BE2C (cell line): ENCODE data around the gene KLF17.
"Not testable (repeated sequence)": the region's sequence is repeated elsewhere in the genome, so short reads cannot be mapped to it uniquely, and the experiment has no call there.

ENCODE experiments used
- DNase-seq: peaks from one replicate; pipeline ENCODE4 v3.0.0-alpha.2; 2020
- H3K27me3 ChIP-seq: fragments of 250-450 bp; sonication (Bioruptor Pico); 2 replicates; pipeline ENCODE4 v1.5.1; 2020; ENCODE audit warnings: mild to moderate bottlenecking
- H3K36me3 ChIP-seq: fragments of 250-450 bp; sonication (Bioruptor Pico); 2 replicates; pipeline ENCODE4 v1.5.1; 2020; ENCODE audit warnings: mild to moderate bottlenecking
- H3K4me1 ChIP-seq: fragments of 250-450 bp; sonication (Bioruptor Pico); 2 replicates; pipeline ENCODE4 v1.5.1; 2020
- H3K4me3 ChIP-seq: 2 replicates; pipeline ENCODE4 v1.5.1; 2011; ENCODE audit warnings: low read depth, low read length
- H3K9me3 ChIP-seq: fragments of 250-450 bp; sonication (Bioruptor Pico); 2 replicates; pipeline ENCODE4 v1.5.1; 2020
- CTCF ChIP-seq: IDR thresholded peaks from 2 replicates; pipeline ENCODE4 v1.5.1; 2012; ENCODE audit warnings: mild to moderate bottlenecking, low read depth, low read length

The KLF17 gene

DNA sequence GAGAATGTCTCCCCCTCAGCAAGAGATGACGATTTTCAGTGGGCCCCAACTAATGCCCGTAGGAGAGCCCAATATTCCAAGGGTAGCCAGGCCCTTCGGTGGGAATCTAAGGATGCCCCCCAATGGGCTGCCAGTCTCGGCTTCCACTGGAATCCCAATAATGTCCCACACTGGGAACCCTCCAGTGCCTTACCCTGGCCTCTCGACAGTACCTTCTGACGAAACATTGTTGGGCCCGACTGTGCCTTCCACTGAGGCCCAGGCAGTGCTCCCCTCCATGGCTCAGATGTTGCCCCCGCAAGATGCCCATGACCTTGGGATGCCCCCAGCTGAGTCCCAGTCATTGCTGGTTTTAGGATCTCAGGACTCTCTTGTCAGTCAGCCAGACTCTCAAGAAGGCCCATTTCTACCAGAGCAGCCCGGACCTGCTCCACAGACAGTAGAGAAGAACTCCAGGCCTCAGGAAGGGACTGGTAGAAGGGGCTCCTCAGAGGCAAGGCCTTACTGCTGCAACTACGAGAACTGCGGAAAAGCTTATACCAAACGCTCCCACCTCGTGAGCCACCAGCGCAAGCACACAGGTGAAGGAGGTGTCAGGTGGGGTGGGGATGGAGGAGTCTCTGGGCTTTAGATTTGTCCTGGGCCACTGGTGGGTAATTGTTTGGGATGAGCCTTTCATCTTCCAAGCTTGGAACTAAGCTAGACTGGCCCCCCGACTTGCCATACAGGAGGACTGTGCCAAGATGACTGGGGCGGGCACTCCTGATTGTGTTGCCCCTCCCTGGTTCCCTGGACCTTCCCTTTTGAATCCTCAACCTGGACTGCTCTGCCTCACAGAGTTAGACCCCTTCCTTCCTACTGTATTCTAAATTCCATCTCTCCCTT lies 11.2 kb downstream of the KLF17 start:
- Histone ChIP-seq H3K27me3 (no peaks in the 10 kb centered on the region), H3K9me3 (no peaks in the 10 kb centered on the region)
- TF ChIP-seq CTCF = no peak

GRCh38 chr1:44131411-44131810 lies 12.8 kb downstream of the KLF17 start:
- Histone ChIP-seq H3K4me1 (no peaks in the 10 kb centered on the region), H3K27me3 (no peaks in the 10 kb centered on the region), H3K36me3 (no peaks in the 10 kb centered on the region), H3K9me3 (no peaks in the 10 kb centered on the region), H3K4me3 (no peak overlapping the region)
- no peak for DNase-seq
- no peak for TF ChIP-seq CTCF

More for the DNA sequence above, 11.2 kb downstream of the KLF17 start:
- no peaks in the 10 kb centered on the region for H3K36me3 ChIP-seq
- no peaks in the 10 kb centered on the region for H3K4me1 ChIP-seq
- no peak for DNase-seq
- no peak overlapping the region for H3K4me3 ChIP-seq

DNA sequence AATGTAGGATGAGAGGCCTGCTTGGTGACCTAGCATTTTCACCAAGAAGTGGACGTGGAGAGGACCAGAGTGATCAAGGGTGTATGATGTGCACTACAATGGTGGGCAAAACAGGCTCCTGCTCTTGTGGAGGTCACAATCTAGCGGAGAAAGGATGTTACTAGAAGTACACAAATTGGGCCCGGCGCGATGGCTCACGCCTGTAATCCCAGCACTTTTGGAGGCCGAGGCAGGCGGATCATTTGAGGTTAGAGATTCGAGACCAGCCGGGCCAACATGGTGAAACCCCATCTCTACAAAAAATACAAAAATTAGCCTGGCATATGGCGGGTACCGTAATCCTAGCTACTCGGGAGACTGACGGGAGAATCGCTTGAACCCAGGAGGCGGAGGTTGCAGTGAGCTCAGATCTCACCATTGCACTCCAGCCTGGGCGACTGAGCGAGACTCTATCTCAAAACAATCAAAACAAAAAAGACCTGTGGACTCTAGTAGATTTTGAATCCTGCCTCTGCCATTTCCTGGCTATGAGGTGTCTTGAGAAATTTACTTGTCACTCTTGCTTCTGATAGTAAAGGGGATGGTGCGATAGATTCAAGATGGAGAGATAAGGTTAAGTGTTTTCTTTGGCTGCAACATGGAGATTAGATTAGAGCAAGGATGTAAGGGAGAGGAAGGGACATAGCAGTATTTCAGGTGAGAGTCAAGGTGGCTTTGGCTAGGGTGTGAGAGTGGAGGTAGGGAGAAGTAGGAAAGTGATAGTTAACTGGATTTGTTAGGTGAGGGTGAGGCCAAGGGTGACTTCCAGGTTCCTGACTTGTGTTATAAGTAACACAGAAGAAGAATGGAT lies 15.7 kb downstream of the KLF17 start:
- H3K27me3 ChIP-seq = no peaks in the 10 kb centered on the region
- no peak for DNase-seq
- no peak overlapping the region for H3K4me3 ChIP-seq
- no peaks in the 10 kb centered on the region for H3K36me3 ChIP-seq
- H3K9me3 ChIP-seq = no peaks in the 10 kb centered on the region
- H3K4me1 ChIP-seq = no peaks in the 10 kb centered on the region
- TF ChIP-seq CTCF = no peak

DNA sequence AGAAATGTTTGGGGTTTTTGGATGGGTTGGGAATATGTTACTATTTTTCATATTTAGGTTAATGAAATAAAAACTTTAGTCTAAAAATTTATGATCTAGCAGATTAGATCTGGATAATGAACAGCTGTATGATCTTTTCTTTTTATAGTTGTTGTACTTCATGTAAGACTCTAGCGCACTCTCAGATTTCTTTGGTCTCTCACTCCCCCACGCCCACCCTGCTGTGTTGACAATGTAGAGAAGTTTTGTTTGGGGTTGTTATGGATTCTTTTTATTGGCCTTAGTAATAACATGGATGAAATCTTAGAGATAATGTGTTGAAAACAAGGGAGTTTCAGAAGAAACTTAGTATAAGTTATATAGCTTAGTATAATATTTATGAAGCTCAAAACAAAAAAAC lies 17.3 kb downstream of the KLF17 start:
- H3K9me3 ChIP-seq = no peaks in the 10 kb centered on the region
- no peaks in the 10 kb centered on the region for H3K36me3 ChIP-seq
- H3K27me3 ChIP-seq = no peaks in the 10 kb centered on the region
- TF ChIP-seq CTCF = no peak
- H3K4me1 ChIP-seq = no peaks in the 10 kb centered on the region
- DNase-seq = no peak
- H3K4me3 ChIP-seq = no peak overlapping the region

- H3K27me3 ChIP-seq = no peaks in the 10 kb centered on the region
- TF ChIP-seq CTCF = no peak
- no peaks in the 10 kb centered on the region for H3K9me3 ChIP-seq
- H3K4me1 ChIP-seq = no peaks in the 10 kb centered on the region
- no peaks in the 10 kb centered on the region for H3K36me3 ChIP-seq
- no peak overlapping the region for H3K4me3 ChIP-seq
- DNase-seq = no peak
Observed at GRCh38 chr1:44138239-44138638, 19.6 kb downstream of the KLF17 start.

DNA sequence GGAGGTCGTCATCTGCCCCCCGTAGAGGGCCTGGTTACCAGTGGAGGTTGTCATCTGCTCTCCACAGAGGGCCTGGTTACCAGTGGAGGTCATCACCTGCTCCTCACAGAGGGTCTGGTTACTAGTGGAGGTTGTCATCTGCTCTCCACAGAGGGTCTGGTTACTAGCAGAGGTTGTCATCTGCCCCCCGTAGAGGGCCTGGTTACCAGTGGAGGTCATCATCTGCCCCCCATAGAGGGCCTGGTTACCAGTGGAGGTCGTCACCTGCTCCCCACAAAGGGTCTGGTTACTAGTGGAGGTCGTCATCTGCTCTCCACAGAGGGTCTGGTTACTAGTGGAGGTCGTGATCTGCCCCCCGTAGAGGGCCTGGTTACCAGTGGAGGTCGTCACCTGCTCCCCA lies 20.9 kb downstream of the KLF17 start:
- not testable (repeated sequence) for DNase-seq

More for the DNA sequence above, 20.9 kb downstream of the KLF17 start:
- not testable (repeated sequence) for H3K9me3 ChIP-seq, H3K4me1 ChIP-seq, H3K27me3 ChIP-seq, H3K4me3 ChIP-seq, H3K36me3 ChIP-seq
